A549 treated with dexamethasone at 1 μM for 4 hours (cell line): Measurements from ENCODE around the gene KRTAP1-3. TPM values are rescaled to one million over a fixed set of nuclear protein-coding genes. Genes with fewer than 3 reads are reported as not detected.

ENCODE experiments used
- total RNA-seq: library from RNA; stranded (reverse); fragments of 200-300 nt; extraction: Qiagen RNA extraction; gene quantifications from 5 replicates; pipeline ENCODE4 v1.2.3, GENCODE V29; 2022

KRTAP1-3 gene, protein sequence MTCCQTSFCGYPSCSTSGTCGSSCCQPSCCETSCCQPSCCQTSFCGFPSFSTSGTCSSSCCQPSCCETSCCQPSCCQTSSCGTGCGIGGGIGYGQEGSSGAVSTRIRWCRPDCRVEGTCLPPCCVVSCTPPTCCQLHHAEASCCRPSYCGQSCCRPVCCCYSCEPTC
- total RNA-seq, result not detected in 5 replicates

DNA sequence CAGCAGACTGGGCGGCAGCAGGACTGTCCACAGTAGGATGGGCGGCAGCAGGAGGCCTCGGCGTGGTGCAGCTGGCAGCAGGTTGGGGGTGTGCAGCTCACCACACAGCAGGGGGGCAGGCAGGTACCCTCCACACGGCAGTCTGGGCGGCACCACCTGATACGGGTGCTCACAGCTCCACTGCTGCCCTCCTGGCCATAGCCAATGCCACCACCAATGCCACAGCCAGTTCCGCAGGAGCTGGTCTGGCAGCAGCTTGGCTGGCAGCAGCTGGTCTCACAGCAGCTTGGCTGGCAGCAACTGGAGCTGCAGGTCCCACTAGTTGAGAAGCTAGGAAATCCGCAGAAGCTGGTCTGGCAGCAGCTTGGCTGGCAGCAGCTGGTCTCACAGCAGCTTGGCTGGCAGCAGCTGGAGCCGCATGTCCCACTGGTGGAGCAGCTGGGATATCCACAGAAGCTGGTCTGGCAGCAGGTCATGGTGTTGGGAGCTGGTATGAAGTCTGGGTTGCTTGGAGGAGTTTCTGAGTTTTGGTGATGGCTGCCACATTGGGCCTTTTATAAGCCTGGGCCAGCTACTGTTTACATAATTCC, at the start of gene KRTAP1-3:
Gene KRTAP1-3 (minus strand): TSS at position 529 of the 590 bp plus-strand sequence. CDS start 53 bp downstream, at position 476.

DNA sequence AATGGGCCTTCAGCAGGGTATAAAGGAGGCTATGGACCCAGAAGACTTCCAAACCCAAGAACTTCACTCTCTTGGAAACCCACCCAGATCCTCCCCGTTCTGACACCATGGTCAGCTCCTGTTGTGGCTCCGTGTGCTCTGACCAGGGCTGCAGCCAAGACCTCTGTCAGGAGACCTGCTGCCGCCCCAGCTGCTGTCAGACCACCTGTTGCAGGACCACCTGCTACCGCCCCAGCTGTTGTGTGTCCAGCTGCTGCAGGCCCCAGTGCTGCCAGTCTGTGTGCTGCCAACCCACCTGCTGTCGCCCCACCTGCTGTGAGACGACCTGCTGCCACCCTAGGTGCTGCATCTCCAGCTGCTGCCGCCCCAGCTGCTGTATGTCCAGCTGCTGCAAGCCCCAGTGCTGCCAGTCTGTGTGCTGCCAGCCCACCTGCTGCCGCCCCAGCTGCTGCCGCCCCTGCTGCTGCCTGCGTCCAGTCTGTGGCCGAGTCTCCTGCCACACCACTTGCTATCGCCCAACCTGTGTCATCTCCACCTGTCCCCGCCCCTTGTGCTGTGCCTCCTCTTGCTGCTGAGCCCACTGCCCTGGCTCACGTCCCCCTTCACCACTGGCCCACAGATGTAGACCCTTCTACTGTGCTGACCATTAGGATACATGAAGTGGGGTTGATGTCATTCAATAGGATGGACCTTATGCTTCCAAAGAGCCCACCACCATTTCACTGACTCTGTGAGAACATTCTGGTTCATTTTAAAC, 49.6 kb upstream of the KRTAP1-3 start, which contains the start of gene KRTAP4-7:
Gene KRTAP4-7 (plus strand): TSS at position 51 of the 757 bp plus-strand sequence. CDS start 57 bp downstream, at position 108.

DNA sequence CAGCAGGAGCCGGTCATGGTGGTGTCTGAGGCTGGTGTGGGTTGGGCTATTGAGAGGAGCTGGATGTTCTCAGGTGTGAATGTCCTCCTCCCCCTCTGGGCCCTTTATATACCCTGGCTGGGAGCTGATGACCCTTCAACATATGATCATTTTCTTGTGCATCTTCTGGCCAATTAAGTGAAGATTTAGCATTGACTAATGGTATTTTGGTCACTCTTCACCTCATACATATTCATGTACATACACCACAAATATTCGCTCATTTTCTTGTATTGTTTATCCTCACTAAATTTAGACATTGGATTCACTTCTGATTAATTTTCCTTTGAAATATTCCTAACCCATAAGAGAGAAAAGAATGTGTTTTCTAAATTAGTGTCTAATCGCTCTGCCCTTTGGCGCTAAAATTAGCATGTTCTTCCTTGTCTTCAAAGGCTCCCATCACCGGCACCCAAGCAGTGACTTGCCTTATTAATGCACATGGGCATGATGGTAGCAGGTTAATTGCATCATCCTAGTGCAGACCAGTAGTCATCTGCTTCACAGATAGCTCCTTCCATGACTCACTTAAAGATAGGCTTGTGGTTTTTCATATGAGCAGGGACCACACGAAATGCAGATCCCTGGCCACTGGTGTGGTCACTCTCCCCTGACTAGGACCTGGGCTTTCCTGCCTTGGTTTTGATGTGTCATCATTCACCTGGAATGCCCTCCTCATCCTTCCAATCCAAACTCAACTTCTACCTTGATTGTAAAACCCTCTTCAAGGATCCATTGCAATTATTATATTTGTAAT, 31.4 kb upstream of the KRTAP1-3 start, which contains the start of gene KRTAP2-4:
Gene KRTAP2-4 (minus strand): TSS at position 51 of the 796 bp plus-strand sequence. CDS start 34 bp downstream, at position 17.

DNA sequence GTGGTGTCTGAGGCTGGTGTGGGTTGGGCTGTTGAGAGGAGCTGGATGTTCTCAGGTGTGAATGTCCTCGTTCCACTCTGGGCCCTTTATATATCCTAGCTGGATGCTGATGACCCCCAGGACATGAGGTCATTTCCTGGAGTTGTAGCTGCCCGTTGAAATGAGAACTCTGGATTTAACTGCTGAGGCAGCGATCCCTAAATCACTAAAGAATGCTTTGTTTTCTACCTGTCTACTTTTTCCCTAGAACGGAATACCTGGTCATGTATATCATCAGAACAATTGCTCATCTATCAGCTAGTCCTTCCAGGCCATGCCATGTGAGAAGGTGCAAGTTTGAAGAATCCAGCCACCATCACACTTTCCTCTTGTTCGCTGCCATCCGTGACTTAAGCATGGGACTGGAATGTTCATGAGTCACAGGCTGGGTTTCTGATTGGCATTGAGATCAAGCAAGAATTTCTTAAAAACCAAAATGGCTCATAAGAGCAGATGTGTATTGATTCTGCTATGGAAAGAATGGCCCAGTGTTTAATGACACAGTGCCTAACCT, 25.5 kb upstream of the KRTAP1-3 start, which contains the start of gene KRTAP2-3:
Gene KRTAP2-3 (minus strand): TSS at position 63 of the 553 bp plus-strand sequence. CDS start 64 bp downstream, outside the sequence.

DNA sequence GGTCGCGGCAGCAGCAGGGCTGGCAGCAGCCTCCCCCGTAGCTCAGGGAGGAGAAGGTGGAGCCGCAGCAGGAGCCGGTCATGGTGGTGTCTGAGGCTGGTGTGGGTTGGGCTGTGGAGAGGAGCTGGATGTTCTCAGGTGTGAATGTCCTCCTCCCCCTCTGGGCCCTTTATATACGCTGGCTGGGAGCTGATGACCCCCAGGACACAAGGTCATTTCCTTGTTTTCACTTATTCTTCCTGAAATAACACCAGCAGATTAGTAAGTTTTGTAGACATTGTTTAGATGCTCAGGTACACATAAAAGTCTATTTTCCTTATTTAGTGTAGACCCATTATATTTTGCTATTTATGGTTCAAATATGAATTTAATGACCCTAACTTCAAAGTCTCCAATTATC, 20.5 kb upstream of the KRTAP1-3 start, which contains the start of gene KRTAP2-2:
Gene KRTAP2-2 (minus strand): TSS at position 101 of the 400 bp plus-strand sequence. CDS start 19 bp downstream, at position 82.

DNA sequence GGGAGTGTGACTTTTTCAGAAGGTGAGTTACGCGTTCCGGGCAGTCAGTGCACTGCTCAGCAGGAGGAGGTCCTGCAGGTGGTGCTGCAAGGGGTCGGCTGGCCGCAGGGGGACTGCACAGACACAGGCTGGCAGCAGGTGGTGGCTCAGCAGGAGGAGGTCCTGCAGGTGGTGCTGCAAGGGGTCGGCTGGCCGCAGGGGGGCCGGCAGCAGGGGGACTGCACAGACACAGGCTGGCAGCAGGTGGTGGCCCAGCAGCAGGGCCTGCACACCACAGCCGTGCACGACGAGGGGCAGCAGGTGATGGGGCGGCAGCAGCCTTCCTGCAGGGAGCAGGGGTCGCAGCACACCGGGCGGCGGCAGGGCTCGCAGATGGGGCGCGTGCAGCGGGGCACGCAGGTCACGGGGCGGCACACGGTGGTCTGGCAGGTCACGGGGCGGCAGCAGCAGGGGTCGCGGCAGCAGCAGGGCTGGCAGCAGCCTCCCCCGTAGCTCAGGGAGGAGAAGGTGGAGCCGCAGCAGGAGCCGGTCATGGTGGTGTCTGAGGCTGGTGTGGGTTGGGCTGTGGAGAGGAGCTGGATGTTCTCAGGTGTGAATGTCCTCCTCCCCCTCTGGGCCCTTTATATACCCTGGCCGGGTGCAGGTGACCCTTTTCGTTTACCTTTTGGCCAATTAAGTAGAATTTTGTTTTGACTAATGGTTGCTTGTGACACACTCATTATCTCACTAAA, 12.2 kb upstream of the KRTAP1-3 start, which contains the start of gene KRTAP2-1:
Gene KRTAP2-1 (minus strand): TSS at position 582 of the 731 bp plus-strand sequence. CDS start 49 bp downstream, at position 533.

DNA sequence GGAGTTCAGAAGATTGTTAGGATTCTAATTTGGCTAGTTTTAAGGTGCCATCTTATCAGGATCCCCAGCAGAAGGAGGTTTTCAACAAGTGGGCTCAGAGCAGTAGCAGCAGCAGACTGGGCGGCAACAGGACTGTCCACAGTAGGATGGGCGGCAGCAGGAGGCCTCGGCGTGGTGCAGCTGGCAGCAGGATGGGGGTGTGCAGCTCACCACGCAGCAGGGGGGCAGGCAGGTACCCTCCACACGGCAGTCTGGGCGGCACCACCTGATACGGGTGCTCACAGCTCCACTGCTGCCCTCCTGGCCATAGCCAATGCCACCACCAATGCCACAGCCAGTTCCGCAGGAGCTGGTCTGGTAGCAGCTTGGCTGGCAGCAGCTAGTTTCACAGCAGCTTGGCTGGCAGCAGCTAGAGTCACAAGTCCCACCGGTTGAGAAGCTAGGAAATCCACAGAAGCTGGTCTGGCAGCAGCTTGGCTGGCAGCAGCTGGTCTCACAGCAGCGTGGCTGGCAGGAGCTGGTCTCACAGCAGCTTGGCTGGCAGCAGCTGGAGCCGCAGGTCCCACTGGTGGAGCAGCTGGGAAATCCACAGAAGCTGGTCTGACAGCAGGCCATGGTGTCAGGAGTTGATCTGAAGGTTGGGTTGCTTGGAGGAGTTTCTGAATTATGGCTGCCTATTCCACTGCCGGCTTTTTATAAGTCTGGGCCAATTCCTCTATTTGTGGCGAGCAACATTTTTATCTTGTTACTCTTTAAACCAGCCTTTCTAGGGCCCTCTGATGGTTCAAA, 6.3 kb upstream of the KRTAP1-3 start, which contains the start of gene KRTAP1-1:
Gene KRTAP1-1 (minus strand): TSS at position 668 of the 789 bp plus-strand sequence. CDS start 53 bp downstream, at position 615.

DNA sequence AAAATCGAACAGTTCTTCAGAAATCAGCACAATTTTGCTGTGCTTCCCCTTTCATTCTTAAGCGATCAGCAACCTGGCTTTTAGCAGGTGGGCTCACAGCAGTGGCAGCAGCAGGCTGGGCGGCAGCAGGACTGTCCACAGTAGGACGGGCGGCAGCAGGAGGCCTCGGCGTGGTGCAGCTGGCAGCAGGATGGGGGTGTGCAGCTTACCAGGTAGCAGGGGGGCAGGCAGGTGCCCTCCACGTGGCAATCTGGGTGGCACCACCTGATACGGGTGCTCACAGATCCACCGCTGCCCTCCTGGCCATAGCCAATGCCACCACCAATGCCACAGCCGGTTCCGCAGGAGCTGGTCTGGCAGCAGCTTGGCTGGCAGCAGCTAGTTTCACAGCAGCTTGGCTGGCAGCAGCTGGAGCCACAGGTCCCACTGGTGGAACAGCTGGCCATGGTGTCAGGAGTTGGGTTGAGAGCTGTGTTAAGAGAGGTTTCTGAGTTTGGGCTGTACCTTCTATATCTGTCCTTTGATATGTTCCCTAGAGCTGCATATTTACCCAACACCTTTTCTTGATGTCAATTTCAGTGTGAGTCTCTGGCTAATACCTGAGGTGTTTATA, 4.9 kb downstream of the KRTAP1-3 start, which contains the start of gene KRTAP1-4:
Gene KRTAP1-4 (minus strand): TSS at position 563 of the 613 bp plus-strand sequence. CDS start 117 bp downstream, at position 446.

DNA sequence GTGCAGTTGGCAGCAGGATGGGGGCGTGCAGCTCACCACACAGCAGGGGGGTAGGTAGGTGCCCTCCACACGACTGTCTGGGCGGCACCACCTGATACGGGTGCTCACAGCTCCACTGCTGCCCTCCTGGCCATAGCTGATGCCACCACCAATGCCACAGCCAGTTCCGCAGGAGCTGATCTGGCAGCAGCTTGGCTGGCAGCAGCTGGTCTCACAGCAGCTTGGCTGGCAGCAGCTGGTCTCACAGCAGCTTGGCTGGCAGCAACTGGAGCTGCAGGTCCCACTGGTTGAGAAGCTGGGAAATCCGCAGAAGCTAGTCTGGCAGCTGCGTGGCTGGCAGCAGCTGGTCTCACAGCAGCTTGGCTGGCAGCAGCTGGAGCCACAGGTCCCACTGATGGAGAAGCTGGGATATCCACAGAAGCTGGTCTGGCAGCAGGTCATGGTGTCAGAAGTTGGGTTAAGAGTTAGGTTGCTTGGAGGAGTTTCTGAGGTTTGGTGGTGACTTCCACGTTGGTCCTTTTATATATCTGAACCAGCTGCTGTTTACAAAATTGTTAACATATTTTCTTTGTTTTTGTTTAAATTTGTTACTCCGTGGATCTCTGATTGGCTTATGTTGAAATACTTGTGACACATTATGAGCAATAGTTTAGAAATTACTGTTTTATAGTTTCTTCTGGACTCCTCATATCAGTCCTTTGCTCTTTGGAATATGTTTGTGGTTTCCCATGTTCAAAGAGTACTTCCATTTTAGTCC, 7.8 kb downstream of the KRTAP1-3 start, which contains the start of gene KRTAP1-5:
Gene KRTAP1-5 (minus strand): TSS at position 494 of the 757 bp plus-strand sequence. CDS start 53 bp downstream, at position 441.

DNA sequence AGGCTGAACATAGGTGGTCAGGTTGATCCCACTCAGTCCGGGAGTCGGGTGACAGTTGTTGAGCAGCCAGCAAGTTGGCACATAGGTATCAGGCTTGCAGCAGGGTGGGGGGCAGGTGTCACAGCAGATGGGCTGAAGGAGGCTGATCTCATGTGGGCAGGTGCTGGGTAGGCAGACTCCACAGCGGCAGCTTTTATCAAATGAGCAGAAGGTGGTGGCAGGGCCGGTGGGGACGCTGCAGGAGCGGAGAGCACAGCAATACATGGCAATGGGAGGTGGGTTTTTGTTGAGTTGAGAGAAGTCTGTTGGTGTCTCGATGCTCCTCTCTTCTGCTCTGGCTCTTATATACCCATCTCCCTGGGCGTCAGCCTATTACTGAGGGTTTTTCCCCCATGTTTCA, 25.9 kb downstream of the KRTAP1-3 start, which contains the start of gene KRTAP3-1:
Gene KRTAP3-1 (minus strand): TSS at position 318 of the 400 bp plus-strand sequence. CDS start 54 bp downstream, at position 264.

DNA sequence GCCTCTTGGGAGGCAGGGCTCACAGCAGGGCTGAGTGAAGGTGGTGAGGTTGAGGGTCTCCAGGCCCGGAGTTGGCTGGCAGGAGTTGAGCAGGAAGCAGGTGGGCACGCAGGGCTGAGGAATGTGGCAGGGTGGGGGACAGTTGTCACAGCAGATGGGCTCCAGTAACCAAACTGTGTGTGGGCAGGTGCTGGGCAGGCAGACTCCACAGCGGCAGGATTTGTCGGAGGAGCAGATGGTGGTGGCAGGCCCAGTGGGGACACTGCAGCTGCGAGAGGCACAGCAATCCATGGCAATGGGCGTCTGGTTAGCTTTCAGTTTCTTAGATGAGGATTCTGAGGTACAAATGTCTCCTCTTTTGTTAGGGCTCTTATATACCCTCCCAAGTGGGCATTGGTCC, 35.1 kb downstream of the KRTAP1-3 start, which contains the start of gene KRTAP3-2:
Gene KRTAP3-2 (minus strand): TSS at position 344 of the 400 bp plus-strand sequence. CDS start 53 bp downstream, at position 291.

DNA sequence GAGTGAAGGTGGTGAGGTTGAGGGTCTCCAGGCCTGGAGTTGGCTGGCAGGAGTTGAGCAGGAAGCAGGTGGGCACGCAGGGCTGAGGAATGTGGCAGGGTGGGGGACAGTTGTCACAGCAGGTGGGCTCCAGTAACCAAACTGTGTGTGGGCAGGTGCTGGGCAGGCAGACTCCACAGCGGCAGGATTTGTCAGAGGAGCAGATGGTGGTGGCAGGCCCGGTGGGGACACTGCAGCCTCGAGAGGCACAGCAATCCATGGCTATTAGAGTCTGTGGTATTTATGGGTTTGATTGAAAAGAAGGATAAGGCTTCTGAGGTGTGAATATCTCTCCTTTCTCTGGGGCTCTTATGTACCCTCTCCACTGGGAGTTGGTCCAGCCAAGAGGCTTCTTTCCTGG, 40.8 kb downstream of the KRTAP1-3 start, which contains the start of gene KRTAP3-3:
Gene KRTAP3-3 (minus strand): TSS at position 326 of the 400 bp plus-strand sequence. CDS start 67 bp downstream, at position 259.

DNA sequence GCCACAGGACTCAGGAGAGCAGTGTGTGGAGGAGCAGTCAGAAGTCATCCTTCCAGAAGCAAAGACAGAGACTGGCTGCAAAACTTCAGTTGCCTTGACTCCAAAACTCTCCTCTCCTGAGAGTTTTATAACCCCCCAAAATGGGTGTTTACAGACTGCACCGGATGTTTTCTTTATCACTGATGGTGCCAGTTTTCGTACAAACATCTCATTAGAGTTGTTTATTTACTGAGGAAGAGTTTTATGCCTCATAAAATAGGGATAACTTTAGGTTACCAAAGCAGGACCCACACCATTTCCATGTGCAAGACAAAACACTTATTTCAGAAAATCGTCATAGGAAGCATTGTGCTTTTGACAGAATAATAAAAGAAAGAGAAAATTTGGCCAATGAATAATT, 50.4 kb downstream of the KRTAP1-3 start, which contains the start of gene KRT40:
Gene KRT40 (minus strand): TSS at position 101 of the 400 bp plus-strand sequence. CDS start 53 bp downstream, at position 48.

Other genes with a start within 250 kb of the KRTAP1-3 start
- gene KRT28, start 234.9 kb downstream of the KRTAP1-3 start, total RNA-seq, result not detected in 5 replicates
- gene KRT10, start 212.3 kb downstream of the KRTAP1-3 start, total RNA-seq, result 66.5 to 79.2 TPM (median 70.8 TPM) in 5 replicates
- gene KRT12, start 167.7 kb downstream of the KRTAP1-3 start, total RNA-seq, result not detected in 5 replicates
- gene KRT20, start 149.6 kb downstream of the KRTAP1-3 start, total RNA-seq, result 0.11 to 0.49 TPM (median 0.19 TPM) in 5 replicates
- gene KRT23, start 97.2 kb downstream of the KRTAP1-3 start, total RNA-seq, result 0.07 to 0.18 TPM (median 0.08 TPM) in 5 replicates
- gene KRT39, start 67.9 kb downstream of the KRTAP1-3 start, total RNA-seq, result not detected in 5 replicates
- gene KRT40, start 50.5 kb downstream of the KRTAP1-3 start, total RNA-seq, result not detected in 5 replicates
- not detected in 5 replicates for gene KRTAP3-3, start 40.7 kb downstream of the KRTAP1-3 start, total RNA-seq
- gene KRTAP3-2, start 35.0 kb downstream of the KRTAP1-3 start, total RNA-seq, result 0.16 to 0.41 TPM (median 0.28 TPM) in 4 of 5 replicates, not detected in the other
- gene KRTAP3-1, start 25.7 kb downstream of the KRTAP1-3 start, total RNA-seq, result not detected in 5 replicates
- not detected in 5 replicates for gene KRTAP1-5, start 7.7 kb downstream of the KRTAP1-3 start, total RNA-seq
- gene KRTAP1-4, start 4.7 kb downstream of the KRTAP1-3 start, total RNA-seq, result not detected in 5 replicates
- not detected in 5 replicates for gene KRTAP1-1, start 6.6 kb upstream of the KRTAP1-3 start, total RNA-seq
- gene KRTAP2-1, start 12.4 kb upstream of the KRTAP1-3 start, total RNA-seq, result not detected in 5 replicates
- gene KRTAP2-2, start 20.4 kb upstream of the KRTAP1-3 start, total RNA-seq, result not detected in 5 replicates
- 0.18 TPM in 1 of 5 replicates, not detected in the others for gene KRTAP2-3, start 25.2 kb upstream of the KRTAP1-3 start, total RNA-seq
- gene KRTAP2-4, start 31.0 kb upstream of the KRTAP1-3 start, total RNA-seq, result not detected in 5 replicates
- not detected in 5 replicates for gene KRTAP4-7, start 49.3 kb upstream of the KRTAP1-3 start, total RNA-seq
- gene KRTAP4-8, start 63.3 kb upstream of the KRTAP1-3 start, total RNA-seq, result not detected in 5 replicates
- not detected in 5 replicates for gene KRTAP4-16, start 67.3 kb upstream of the KRTAP1-3 start, total RNA-seq
- gene KRTAP4-9, start 70.5 kb upstream of the KRTAP1-3 start, total RNA-seq, result not detected in 5 replicates
- gene KRTAP4-11, start 83.5 kb upstream of the KRTAP1-3 start, total RNA-seq, result not detected in 5 replicates
- gene KRTAP4-12, start 89.3 kb upstream of the KRTAP1-3 start, total RNA-seq, result not detected in 5 replicates
- not detected in 5 replicates for gene KRTAP4-6, start 105.7 kb upstream of the KRTAP1-3 start, total RNA-seq
- gene KRTAP4-5, start 115.0 kb upstream of the KRTAP1-3 start, total RNA-seq, result not detected in 5 replicates
- gene KRTAP4-4, start 125.9 kb upstream of the KRTAP1-3 start, total RNA-seq, result not detected in 5 replicates
- not detected in 5 replicates for gene KRTAP4-3, start 133.3 kb upstream of the KRTAP1-3 start, total RNA-seq
- not detected in 5 replicates for gene KRTAP4-2, start 143.3 kb upstream of the KRTAP1-3 start, total RNA-seq
- gene KRTAP4-1, start 150.0 kb upstream of the KRTAP1-3 start, total RNA-seq, result 0.14 to 0.25 TPM (median 0.24 TPM) in 3 of 5 replicates, not detected in the others
- not detected in 5 replicates for gene KRTAP9-1, start 155.0 kb upstream of the KRTAP1-3 start, total RNA-seq
- gene KRTAP9-2, start 191.8 kb upstream of the KRTAP1-3 start, total RNA-seq, result not detected in 5 replicates
- not detected in 5 replicates for gene KRTAP9-3, start 197.6 kb upstream of the KRTAP1-3 start, total RNA-seq
- not detected in 5 replicates for gene KRTAP9-8, start 203.1 kb upstream of the KRTAP1-3 start, total RNA-seq
- gene KRTAP9-4, start 214.8 kb upstream of the KRTAP1-3 start, total RNA-seq, result not detected in 5 replicates
- not detected in 5 replicates for gene KRTAP9-9, start 220.5 kb upstream of the KRTAP1-3 start, total RNA-seq
- not detected in 5 replicates for gene KRTAP9-6, start 230.5 kb upstream of the KRTAP1-3 start, total RNA-seq
- not detected in 5 replicates for gene KRTAP9-7, start 240.8 kb upstream of the KRTAP1-3 start, total RNA-seq